HFFc6 (cell line): Measurements from ENCODE around the gene F2RL1. TPM values are rescaled to one million over a fixed set of nuclear protein-coding genes. Genes with fewer than 3 reads are reported as not detected.
"Not testable (repeated sequence)": the region's sequence is repeated elsewhere in the genome, so short reads cannot be mapped to it uniquely, and the experiment has no call there.

Source experiments
- DNase-seq: peaks from one replicate; pipeline ENCODE4 v3.0.0-alpha.2; 2018
- H3K27ac Mint-ChIP-seq: 2 replicates; pipeline ENCODE4 v1.8.0; 2020; ENCODE audit warnings: mild to moderate bottlenecking, mixed read lengths
- H3K27me3 Mint-ChIP-seq: 2 replicates; pipeline ENCODE4 v1.8.0; 2021; ENCODE audit warnings: mild to moderate bottlenecking, moderate library complexity, mixed read lengths; ENCODE audit not compliant: insufficient read depth
- H3K36me3 Mint-ChIP-seq: 2 replicates; pipeline ENCODE4 v1.8.0; 2021; ENCODE audit warnings: low read depth, mixed read lengths
- H3K4me1 Mint-ChIP-seq: 2 replicates; pipeline ENCODE4 v1.8.0; 2020; ENCODE audit warnings: low read depth, mixed read lengths
- H3K4me3 Mint-ChIP-seq: 2 replicates; pipeline ENCODE4 v1.8.0; 2020; ENCODE audit warnings: mild to moderate bottlenecking, moderate library complexity, mixed read lengths
- H3K9me3 Mint-ChIP-seq: 2 replicates; pipeline ENCODE4 v1.8.0; 2020; ENCODE audit warnings: mild to moderate bottlenecking, mixed read lengths
- total RNA-seq, 6 experiments: library from RNA; stranded (reverse); fragmentation: NEBNext Ultra II Directional; extraction: Animal tissue kit (Norgen Biotek cat#: 25700); gene quantifications; 2 replicates in 1 of 6; 3 replicates in 5 of 6; pipeline ENCODE4 v1.2.3, GENCODE V29; 2021
- TF ChIP-seq, protein P1 (sequence below): fragments of 200-600 bp; sonication (generic); IDR thresholded peaks from 2 replicates; pipeline ENCODE4 v1.5.0; 2021; ENCODE audit warnings: antibody characterized with exemption, mild to moderate bottlenecking

The F2RL1 gene
- total RNA-seq, 6 experiments from 2014 or later = 2.9 to 6.4 (median 6.0) TPM

GRCh38 chr5:76845890-76846289 is 27.1 kb downstream of the F2RL1 start:
- Mint-ChIP-seq H3K4me1 (no peaks in the 10 kb centered on the region), H3K27ac (no peak overlapping the region), H3K36me3 (no peaks in the 10 kb centered on the region), H3K27me3 (no peaks in the 10 kb centered on the region; the same call in none of the 2 replicates), H3K9me3 (no peaks in the 10 kb centered on the region), H3K4me3 (no peak overlapping the region)
- DNase-seq = no peak
- TF ChIP-seq, protein P1, sequence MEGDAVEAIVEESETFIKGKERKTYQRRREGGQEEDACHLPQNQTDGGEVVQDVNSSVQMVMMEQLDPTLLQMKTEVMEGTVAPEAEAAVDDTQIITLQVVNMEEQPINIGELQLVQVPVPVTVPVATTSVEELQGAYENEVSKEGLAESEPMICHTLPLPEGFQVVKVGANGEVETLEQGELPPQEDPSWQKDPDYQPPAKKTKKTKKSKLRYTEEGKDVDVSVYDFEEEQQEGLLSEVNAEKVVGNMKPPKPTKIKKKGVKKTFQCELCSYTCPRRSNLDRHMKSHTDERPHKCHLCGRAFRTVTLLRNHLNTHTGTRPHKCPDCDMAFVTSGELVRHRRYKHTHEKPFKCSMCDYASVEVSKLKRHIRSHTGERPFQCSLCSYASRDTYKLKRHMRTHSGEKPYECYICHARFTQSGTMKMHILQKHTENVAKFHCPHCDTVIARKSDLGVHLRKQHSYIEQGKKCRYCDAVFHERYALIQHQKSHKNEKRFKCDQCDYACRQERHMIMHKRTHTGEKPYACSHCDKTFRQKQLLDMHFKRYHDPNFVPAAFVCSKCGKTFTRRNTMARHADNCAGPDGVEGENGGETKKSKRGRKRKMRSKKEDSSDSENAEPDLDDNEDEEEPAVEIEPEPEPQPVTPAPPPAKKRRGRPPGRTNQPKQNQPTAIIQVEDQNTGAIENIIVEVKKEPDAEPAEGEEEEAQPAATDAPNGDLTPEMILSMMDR = no peak

GRCh38 chr5:76849419-76850291 is 30.8 kb downstream of the F2RL1 start, which contains the start of gene S100Z:
Gene S100Z, plus strand, starts transcription at chr5:76850014. Its CDS starts 25,346 bp downstream, at chr5:76875360.
- TF ChIP-seq, protein P1 = no peak
- H3K36me3 Mint-ChIP-seq = no peaks in the 10 kb centered on the region
- H3K27ac Mint-ChIP-seq = no peak within 1 kb of the TSS
- H3K4me3 Mint-ChIP-seq = no peak within 1 kb of the TSS
- H3K9me3 Mint-ChIP-seq = no peaks in the 10 kb centered on the region
- H3K4me1 Mint-ChIP-seq = no peaks in the 10 kb centered on the region
- DNase-seq = no peak
- H3K27me3 Mint-ChIP-seq = no peaks in the 10 kb centered on the region; the same call in none of the 2 replicates

DNA sequence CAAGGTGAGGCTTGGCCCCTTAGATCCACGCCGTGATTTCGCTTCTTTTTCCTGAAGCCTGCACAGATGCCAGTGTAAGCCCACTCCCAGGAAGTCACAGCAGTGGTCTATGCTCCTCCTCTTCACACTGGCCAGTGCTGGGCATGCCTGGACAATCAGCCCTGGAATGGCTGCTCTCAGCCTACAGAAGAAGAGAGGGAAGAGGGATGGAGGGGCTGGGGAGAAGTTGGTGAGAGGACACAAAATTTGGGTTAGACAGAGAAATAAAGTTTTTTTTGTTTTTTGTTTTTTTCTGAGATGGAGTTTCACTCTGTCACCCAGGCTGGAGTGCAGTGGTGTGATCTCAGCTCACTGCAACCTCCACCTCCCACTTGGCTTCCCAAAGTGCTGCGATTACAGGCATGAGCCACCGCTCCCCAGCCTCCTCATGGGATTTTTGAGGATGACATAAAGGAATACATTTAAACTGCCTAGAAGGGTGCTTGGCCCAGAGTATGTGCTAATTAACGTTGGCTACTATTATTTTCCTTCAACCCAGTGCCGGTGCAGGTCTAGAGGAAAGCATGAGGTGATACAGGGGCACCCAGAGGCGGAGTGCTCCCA is 31.8 kb downstream of the F2RL1 start:
- Mint-ChIP-seq H3K9me3 (no peaks in the 10 kb centered on the region), H3K36me3 (no peaks in the 10 kb centered on the region), H3K4me3 (no peak overlapping the region), H3K4me1 (no peaks in the 10 kb centered on the region), H3K27ac (no peak overlapping the region), H3K27me3 (no peaks in the 10 kb centered on the region; the same call in none of the 2 replicates)
- DNase-seq = no peak
- TF ChIP-seq, protein P1 = no peak

DNA sequence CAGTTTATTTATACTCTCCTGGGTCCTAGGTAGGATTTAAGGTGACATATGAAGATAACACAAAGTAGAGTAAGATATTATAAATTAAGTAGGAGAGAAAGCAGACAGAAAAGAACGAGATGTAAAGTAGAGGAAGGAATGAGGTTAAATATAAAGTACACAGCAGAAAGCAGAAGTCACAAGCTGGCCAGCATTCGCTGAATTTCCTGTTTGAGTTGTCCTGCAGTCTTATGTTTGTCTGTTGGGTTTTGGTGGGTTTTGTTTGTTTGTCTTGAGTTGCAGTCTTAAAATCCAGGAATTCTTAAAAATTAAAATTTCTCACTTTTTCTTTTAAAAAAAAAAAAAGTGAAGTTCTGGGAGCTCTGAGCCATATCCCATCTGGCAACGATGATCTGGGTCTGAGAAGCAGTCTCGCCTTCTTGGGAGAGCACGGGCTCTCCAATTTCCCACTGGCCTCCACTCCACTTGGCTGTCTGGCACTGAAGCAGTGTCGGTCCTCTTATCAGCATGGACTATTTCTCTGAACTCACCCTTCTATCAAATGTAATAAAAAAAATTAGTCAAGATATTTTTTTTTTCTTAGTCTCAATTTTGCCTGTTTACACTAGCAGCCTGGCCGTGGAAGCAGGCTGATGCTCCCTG is 33.0 kb downstream of the F2RL1 start:
- H3K4me3 Mint-ChIP-seq = no peak overlapping the region
- no peaks in the 10 kb centered on the region for H3K4me1 Mint-ChIP-seq
- H3K27me3 Mint-ChIP-seq = no peaks in the 10 kb centered on the region; the same call in 1 of the 2 replicates
- no peaks in the 10 kb centered on the region for H3K36me3 Mint-ChIP-seq
- TF ChIP-seq, protein P1 = no peak
- no peak for DNase-seq
- no peak overlapping the region for H3K27ac Mint-ChIP-seq
- no peaks in the 10 kb centered on the region for H3K9me3 Mint-ChIP-seq

DNA sequence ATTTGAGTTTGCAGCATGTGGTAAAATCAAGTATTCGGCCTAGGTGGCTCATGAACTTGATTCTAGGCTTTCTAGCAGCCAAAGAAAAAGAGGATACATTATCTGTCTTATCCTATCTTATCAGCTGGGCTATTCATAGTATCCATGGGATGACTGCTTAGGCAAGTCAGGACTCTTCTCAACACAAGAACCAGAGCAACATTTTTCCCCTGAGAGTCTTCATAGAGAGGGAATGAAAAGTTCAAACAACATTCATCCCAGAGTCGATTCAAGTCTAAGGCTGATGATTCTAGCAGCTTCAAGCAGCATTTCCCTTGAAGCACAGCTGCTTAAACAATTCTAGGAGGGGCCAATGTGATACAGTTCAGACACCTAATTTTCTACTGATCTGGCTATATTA is 33.9 kb downstream of the F2RL1 start:
- no peaks in the 10 kb centered on the region for H3K4me1 Mint-ChIP-seq
- H3K9me3 Mint-ChIP-seq = no peaks in the 10 kb centered on the region
- H3K27ac Mint-ChIP-seq = no peak overlapping the region
- no peaks in the 10 kb centered on the region for H3K36me3 Mint-ChIP-seq
- no peak overlapping the region for H3K4me3 Mint-ChIP-seq
- no peaks in the 10 kb centered on the region; the same call in 1 of the 2 replicates for H3K27me3 Mint-ChIP-seq
- TF ChIP-seq, protein P1 = no peak
- DNase-seq = no peak

DNA sequence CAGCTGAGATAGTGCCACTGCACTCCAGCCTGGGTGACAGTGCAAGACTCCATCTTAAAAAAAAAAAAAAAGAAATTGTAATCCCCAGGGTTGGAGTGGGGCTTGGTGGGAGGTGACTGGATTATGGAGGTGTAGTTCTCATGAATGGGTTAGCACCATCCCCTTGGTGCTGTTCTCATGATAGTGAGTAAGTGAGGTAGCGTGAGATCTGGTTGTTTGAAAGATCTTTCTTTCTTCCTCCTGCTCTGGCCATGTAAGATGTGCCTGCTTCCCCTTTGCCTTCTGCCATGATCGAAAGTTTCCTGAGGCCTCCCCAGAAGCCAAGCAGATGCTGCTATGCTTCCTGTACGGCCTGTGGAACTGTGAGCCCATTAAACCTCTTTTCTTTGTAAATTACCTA is 34.9 kb downstream of the F2RL1 start:
- H3K36me3 Mint-ChIP-seq, H3K27ac Mint-ChIP-seq, H3K27me3 Mint-ChIP-seq, H3K4me3 Mint-ChIP-seq, H3K4me1 Mint-ChIP-seq, H3K9me3 Mint-ChIP-seq, DNase-seq: not testable (repeated sequence)
